MM.1S (cell line): ENCODE measurements around the gene TOE1.

ENCODE experiments used
- EZH2 ChIP-seq: fragments of 300-600 bp; sonication (generic); optimal IDR thresholded peaks from 2 replicates; pipeline ENCODE3; 2017; ENCODE audit warnings: low read depth, mild to moderate bottlenecking, antibody characterized with exemption, low read length, mixed read lengths
- EZH2phosphoT487 ChIP-seq: fragments of 300-600 bp; sonication (generic); IDR thresholded peaks from 2 replicates; pipeline ENCODE4 v1.6.1; 2018; ENCODE audit warnings: antibody characterized with exemption, low read length
- TF ChIP-seq, protein P1 (sequence below): fragments of 300-600 bp; sonication (generic); IDR thresholded peaks from 2 replicates; pipeline ENCODE4 v1.5.1; 2016; ENCODE audit warnings: antibody characterized with exemption, low read length, mixed read lengths

DNA sequence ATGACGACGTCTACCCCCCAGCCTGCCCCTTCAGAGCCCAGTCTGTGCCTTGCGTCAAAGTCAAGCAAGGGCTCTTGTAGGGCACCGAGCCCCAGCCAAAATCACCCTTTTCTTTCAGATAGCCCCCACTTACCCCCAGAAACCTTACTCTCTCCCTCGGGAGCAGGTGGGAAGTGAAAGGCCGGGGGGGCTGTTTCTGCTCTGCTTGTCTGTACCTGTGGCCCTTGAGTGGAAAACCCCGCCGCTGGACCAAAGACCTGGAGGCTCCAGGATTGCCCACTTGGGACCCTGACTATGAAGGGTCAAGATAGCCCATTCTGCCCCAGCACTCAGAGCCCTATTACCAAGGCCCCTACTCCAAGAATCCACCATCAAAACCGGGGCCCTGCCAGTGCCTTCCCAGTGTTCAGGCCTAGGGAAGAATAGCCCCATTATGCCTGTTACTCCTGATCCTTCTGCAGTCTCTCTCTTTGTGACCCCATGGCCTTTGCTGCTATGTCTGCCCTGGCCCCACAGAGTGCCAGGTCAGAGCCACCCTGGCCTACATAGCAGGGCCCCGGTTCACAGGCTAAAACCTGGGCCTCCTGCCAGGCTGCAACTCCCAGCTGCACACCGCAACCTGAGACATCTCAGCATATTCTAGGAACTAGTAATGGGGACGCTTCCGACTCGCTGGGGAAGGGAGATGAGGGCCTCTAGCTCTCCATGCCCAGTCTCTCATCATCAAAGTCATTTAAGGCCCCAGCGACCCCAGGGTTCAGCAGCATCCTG lies 35.5 kb upstream of the TOE1 start:
- TF ChIP-seq, protein P1, sequence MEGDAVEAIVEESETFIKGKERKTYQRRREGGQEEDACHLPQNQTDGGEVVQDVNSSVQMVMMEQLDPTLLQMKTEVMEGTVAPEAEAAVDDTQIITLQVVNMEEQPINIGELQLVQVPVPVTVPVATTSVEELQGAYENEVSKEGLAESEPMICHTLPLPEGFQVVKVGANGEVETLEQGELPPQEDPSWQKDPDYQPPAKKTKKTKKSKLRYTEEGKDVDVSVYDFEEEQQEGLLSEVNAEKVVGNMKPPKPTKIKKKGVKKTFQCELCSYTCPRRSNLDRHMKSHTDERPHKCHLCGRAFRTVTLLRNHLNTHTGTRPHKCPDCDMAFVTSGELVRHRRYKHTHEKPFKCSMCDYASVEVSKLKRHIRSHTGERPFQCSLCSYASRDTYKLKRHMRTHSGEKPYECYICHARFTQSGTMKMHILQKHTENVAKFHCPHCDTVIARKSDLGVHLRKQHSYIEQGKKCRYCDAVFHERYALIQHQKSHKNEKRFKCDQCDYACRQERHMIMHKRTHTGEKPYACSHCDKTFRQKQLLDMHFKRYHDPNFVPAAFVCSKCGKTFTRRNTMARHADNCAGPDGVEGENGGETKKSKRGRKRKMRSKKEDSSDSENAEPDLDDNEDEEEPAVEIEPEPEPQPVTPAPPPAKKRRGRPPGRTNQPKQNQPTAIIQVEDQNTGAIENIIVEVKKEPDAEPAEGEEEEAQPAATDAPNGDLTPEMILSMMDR, result no peak
- no peak for TF ChIP-seq EZH2
- TF ChIP-seq EZH2phosphoT487, result no peak
